Left lobe of liver (tissue), 2 donors: ENCODE results near the gene OR51L1. TPM values are rescaled to one million over a fixed set of nuclear protein-coding genes. Genes with fewer than 3 reads are reported as not detected.
"Not testable (repeated sequence)": the region's sequence is repeated elsewhere in the genome, so short reads cannot be mapped to it uniquely, and the experiment has no call there.

Experiments
- ATAC-seq: fragments of 200-7000 bp; cut with Tn5 transposase; one replicate; pipeline ENCODE4 v1.9.1; 2020; ENCODE audit warnings: mild to moderate bottlenecking, moderate library complexity
- DNase-seq: peaks from one replicate; pipeline ENCODE4 v3.0.0-alpha.2; 2020; ENCODE audit warnings: low spot score
- total RNA-seq: library from RNA; stranded (reverse); gene quantifications from one replicate; pipeline ENCODE4 v1.2.1, GENCODE V29; 2021
- donor health status: DM: no; HTN: no; CAD: no; lungs with moderate emphysema.
- donor health status: DM: no; HTN: yes; CAD: no.

Gene OR51L1
- not detected for total RNA-seq

GRCh38 chr11:4994551-4994950, at the start of gene OR51L1:
TSS of gene OR51L1 (plus strand) at chr11:4994851. CDS start at chr11:4998983, 4,132 bp downstream.
- no peak for ATAC-seq
- no peak for DNase-seq

DNA sequence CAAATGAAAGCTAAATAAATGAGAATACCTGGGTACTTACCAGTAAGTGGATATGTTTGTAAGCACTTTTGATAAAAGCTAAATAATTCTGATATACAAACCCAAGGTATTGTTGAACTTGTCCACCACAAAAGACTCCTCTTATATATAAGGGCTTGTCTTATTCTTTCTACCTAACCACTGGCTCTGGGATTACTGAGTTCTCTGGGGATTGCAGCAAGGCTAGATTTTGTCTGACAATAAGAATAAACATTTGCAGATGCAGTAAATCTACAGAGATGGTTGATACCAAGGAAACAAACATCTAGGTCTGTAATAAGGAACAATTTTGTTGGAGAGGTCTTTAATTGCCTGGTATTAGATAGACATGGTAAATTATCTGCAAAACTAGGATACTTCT, 47.1 kb upstream of the OR51L1 start, which contains the start of gene OR51A4:
OR51A4 (minus strand) TSS at position 101 of the 400 bp plus-strand sequence. CDS start 505 bp downstream, outside the sequence.
- ATAC-seq (no peak), DNase-seq (no peak)

DNA sequence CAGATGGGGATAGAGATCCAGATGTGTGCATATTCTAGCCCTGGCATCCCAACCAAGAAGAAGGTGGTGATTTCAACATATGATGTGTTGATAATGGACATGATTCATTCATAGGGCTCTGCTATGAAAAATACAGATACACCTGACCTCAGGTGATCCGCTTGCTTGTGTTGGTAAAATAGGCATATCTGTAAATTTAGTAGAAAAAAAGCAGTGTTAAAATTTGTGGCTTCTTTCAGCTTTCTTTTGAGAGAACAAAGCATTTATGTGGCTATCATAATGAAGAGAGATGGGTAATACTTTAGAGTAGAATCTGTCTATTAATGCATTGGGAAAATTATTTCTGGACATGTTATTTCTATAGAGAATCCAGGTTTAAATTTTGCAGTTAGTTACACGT, 39.0 kb upstream of the OR51L1 start, which contains the start of gene OR51A2:
OR51A2 (minus strand) TSS at position 101 of the 400 bp plus-strand sequence; CDS start at position 101, 0 bp downstream.
- ATAC-seq, DNase-seq: not testable (repeated sequence)

GRCh38 chr11:4957396-4957795, 37.3 kb upstream of the OR51L1 start:
- DNase-seq (no peak), ATAC-seq (no peak)

GRCh38 chr11:4960877-4961276, 33.8 kb upstream of the OR51L1 start:
- DNase-seq (no peak), ATAC-seq (no peak)

DNA sequence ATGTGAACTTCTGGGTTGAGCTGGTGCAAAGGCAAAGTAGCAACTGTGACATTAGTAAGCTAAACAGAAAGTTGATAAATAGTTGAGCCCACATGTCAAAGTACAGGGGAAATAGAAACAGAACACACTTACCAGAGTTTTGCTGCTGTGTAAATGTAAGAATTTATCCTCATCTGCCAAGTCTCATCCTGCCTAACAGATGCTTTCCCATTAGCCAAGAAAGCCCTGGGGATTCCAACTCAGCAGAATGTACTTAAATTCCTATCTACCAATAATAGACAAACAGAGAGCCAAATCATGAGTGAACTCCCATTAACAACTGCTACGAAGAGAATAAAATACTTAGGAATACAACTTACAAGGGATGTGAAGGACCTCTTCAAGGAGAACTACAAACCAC, 31.8 kb upstream of the OR51L1 start:
- no peak for DNase-seq
- ATAC-seq = no peak

DNA sequence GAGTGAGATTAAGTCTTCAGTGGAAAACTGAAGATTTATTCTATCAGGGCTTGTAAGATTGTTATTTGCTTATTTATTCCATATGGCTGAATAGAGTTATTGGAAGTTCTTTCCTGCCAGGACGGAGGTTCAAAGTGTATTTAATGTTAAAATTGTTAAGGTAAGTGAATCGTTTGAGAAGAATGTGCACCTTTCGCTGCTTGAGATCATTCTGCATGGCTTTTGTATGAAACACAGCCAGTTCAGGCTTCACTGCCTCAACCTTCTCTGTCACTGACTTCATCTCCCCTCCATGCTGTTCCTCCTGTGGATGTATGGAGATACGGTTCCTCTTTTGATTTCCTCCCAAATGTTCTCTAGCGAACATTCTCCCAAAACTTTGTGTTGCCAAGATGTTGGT, 19.2 kb upstream of the OR51L1 start:
- DNase-seq (no peak), ATAC-seq (no peak)

DNA sequence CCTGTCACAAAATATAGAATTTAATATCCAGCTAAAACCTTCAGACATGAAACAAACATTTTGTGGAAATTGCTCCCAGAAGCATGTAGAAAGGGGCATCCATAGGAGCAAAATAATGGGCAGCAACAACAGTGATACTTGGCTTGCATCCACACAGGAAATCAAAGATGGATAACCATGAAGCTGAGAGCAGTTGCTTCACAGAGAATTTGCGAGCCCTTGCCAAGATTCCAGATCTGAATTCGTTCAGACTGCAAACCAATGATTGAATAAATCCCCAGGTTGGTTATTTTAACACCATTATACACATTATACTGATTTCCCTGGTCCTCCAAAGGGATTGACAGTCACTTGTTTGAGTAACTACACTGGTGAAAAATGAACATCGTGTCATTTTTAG, 15.6 kb upstream of the OR51L1 start:
- no peak for ATAC-seq
- DNase-seq = no peak

DNA sequence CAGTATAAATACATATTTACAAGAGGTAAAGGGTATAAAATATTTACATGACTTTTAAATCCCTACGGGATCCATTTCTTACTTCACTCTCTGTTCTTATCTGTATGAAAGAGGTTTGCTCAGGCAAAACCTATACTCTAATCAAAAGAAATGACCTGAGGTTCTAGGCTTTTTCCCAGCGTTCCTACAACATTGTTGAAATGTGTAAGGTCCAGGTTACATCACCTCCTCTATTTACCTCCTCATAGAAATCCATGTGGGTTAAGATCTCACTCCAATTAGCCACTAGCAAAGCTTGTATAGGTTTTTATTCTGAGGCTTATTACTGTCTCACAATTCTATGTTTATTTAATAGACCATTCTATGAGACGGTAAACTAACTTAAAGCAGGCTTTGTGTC, 12.0 kb upstream of the OR51L1 start:
- no peak for DNase-seq
- peak; percentile 54 for ATAC-seq

DNA sequence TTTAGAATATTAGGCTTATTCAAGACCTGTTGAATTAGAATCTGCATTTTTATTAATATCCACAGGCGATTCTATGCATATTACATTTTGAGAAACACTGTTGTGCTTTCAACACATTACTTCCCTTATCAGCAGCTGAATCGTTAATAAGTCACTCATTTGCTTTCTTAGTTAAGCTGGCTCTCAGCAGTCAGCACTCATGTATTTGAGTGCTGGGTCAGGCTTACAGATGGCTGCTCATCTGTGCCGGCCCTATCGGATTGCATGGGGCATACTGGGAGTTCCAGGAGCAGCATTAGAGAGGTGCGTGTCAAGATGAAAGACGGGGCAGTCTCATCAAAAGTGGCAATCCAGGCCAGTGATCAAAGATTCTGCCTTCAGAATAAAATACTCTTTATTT, 10.8 kb upstream of the OR51L1 start:
- ATAC-seq (peak; percentile 62), DNase-seq (no peak)

- ATAC-seq (no peak), DNase-seq (no peak)
These were observed 3.6 kb upstream of the OR51L1 start for GRCh38 chr11:4991060-4991459.

DNA sequence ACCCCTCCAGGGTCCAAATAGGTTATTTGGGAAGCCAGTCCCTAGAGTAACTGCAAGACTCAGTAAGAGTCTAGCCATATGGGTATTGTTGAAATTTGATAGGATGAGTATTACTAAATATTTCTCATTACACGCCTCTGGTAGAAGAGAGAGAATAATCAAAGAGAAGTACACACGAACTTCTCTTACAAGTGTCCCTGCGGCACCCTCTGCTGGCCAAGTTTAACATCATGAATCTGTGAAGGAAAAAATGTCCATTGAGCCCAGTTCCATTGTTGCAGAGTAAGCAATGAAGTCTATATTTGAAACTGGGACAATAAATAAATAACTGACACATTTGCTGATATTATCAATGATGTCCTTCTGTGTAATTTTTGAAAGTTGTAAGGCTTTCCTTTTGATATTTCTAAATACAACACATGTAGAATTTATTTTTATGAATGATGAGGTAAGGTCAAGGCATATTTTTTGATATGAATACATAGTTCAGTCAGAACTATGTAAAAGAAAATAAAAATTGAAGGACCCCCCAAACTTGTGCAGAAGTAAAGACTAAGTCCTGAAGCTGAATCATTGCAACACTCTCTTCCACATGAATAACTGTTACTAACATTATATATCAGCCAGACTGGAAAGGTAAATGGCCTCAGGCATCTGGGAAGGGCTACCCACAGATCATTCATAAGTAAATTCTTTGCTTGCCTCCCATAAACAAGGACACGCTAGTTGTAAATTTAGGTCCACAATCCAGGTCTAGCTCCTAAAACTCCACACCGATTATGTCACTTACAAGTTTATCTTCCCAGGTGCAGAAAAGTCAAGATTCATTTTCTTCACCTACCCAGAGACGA, 10.0 kb downstream of the OR51L1 start:
- peak; percentile 86 for ATAC-seq
- peak; percentile 50 for DNase-seq

DNA sequence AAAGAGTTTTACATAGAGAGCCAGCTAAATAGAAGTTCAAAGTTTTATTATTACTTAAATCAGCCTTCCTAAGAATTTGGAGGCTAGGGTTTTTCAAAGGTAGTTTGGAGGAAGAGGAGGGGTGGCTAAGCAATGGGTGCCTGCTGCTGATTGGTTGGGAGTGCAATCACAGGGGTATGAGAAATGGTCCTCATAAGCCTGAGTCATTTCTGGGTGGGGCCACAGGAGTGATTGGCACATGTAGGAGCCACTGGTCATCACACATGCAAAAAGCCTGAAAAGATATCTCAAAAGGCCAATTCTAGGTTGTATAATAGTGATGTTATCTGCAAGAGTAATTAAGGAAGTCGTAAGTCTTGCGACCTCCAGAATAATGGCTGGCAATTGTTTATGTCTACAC, 12.9 kb downstream of the OR51L1 start:
- no peak for DNase-seq
- ATAC-seq = no peak

- ATAC-seq (no peak), DNase-seq (no peak)
These were observed 16.6 kb downstream of the OR51L1 start for GRCh38 chr11:5011254-5011653.

DNA sequence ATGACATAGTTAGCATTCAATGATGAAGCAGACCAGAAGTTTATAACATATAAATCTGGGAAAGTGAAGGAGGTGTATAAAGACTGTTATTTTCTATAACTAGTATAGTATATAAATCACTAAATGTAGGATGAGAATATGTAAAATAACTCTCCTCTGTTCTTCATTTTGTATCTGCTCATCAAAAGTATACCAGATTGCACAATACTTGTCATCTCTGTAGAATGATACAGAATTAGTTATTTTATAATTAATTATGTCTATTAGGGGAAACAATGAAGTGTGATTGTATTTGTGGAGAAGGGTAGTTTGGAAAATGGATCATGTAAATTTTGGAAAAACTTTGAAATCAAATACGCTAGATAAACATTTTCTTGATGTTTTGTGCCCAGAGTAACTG, 18.4 kb downstream of the OR51L1 start:
- ATAC-seq (no peak), DNase-seq (no peak)

DNA sequence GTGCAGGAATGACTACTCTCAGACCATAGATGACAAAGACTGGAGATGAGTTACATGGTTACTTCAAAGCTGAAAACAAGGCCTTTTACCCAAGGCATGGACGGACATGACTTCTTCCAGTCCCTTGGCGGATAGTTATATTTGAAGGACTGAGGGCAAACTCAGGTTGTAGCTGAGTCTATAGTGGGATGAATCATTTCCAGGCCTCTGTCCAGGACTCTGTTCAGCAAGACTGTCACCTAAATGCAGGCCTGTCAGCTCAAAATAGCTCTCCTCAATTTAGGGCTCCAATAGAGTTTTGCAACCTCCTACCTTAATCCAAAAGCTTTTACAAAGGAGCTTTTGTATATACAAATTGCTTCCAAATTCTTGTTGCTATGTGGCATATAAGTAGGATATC, 27.3 kb downstream of the OR51L1 start:
- no peak for ATAC-seq
- DNase-seq = no peak

DNA sequence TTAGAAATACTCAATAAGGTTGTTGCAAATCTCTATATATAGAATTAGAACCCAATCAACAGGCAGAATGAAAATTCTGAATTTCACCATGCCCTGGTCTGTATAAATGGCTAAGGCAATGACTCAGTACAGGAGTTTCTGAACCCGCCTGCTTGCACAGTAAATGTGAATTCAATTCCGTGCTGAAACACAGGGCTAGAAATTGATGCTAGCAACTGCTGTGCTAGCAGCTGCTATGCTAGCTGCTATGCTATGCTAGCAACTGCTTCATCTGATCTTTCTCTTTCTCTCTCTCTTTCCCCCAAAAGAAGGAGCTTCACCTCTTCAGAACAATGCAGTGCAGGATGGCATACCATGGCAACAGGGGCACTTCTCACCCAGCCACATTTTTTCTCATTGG, 42.0 kb downstream of the OR51L1 start:
- DNase-seq (no peak), ATAC-seq (no peak)

- DNase-seq = no peak
- ATAC-seq = no peak
These were observed 43.3 kb downstream of the OR51L1 start for GRCh38 chr11:5037926-5038325.

GRCh38 chr11:5038341-5038740, 43.7 kb downstream of the OR51L1 start:
- no peak for DNase-seq
- ATAC-seq = no peak

- no peak for ATAC-seq
- no peak for DNase-seq
These were observed 46.2 kb downstream of the OR51L1 start for GRCh38 chr11:5040876-5041275.

DNA sequence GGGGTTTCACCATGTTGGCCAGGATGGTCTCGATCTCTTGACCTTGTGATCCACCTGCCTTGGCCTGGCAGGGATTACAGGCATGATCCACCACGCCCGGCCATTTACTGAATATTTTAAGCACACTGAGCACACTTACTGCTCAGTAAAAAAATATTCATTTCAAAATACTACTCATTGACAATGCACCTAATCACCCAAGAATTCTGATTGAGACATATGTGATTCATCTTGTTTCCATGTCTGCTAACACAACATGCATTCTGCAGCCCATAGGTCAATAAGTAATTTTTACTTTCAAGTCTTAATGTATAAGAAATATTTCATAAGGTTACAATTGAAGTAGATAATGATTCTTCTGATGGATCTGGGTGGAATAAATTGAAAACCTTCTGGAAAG, 47.4 kb downstream of the OR51L1 start:
- ATAC-seq (no peak), DNase-seq (no peak)

GRCh38 chr11:5043380-5043779, 48.7 kb downstream of the OR51L1 start:
- ATAC-seq (no peak), DNase-seq (no peak)

DNA sequence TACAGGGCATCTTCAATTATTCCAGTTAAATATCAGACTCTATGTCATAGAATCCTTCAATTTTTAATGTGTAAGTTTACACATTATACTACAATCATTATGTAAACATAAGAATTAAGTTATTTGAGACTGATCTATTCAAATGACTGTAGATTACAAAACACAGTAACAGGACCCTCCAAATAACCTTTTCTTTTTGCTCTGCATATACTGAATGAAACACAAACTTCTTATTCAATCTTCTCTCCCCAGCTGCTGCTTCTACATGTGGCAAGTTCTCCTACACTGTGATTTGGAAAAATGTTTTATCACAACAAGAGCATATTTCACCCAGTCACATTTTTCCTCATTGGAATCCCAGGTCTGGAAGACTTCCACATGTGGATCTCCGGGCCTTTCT, 51.6 kb downstream of the OR51L1 start, which contains the start of gene OR52J3:
OR52J3 (plus strand) TSS at position 301 of the 400 bp plus-strand sequence; CDS start at position 301, 0 bp downstream.
- no peak for ATAC-seq
- no peak for DNase-seq
